Endothelial cell of umbilical vein (primary cell): ENCODE results near the gene SMOC1.

Source experiments
- EZH2 ChIP-seq: IDR thresholded peaks from 2 replicates; pipeline ENCODE4 v1.6.1; 2012; ENCODE audit warnings: borderline replicate concordance, low read depth, mild to moderate bottlenecking, moderate library complexity, low read length, inconsistent platforms; ENCODE audit not compliant: severe bottlenecking
- POLR2A ChIP-seq: IDR thresholded peaks from 2 replicates; pipeline ENCODE4 v1.6.1; 2012; ENCODE audit warnings: low read depth, mild to moderate bottlenecking, control low read depth, low read length
- POLR2AphosphoS5 ChIP-seq: IDR thresholded peaks from 2 replicates; pipeline ENCODE4 v1.6.1; 2012; ENCODE audit warnings: low read depth, mild to moderate bottlenecking, control low read depth, low read length, moderate library complexity; ENCODE audit not compliant: insufficient read depth
- TF ChIP-seq, protein P1 (sequence below), 2 donors: IDR thresholded peaks; 1 replicate in 1 of 2; 2 replicates in 1 of 2; pipeline ENCODE4 v1.5.1; 2011; ENCODE audit warnings: low read length in 2 of 2, mild to moderate bottlenecking in 2 of 2, moderate library complexity in 2 of 2, control low read depth in 1 of 2, inconsistent platforms in 1 of 2, low read depth in 1 of 2; ENCODE audit not compliant: insufficient read depth in 1 of 2; ENCODE audit errors: extremely low read depth in 1 of 2

DNA sequence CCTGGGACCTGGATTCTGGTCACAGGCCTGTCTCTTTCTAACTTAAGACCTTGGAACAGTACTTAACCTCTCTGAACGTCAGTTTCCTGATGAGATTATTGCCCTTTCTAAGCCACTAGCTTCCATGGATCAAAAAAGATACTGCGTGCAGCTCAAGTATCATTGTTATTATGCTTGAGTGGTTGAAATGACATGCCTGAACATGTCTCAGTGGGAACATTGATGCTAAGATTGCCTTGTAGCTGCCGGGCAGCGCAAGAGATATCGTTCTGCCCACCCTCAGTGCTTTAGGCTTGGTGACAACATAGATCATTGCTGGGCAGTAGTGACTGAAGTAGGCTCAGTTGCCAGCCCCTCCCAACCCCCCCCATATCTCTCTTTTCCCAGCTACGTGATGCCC, 131.9 kb downstream of the SMOC1 start:
- TF ChIP-seq, protein P1, sequence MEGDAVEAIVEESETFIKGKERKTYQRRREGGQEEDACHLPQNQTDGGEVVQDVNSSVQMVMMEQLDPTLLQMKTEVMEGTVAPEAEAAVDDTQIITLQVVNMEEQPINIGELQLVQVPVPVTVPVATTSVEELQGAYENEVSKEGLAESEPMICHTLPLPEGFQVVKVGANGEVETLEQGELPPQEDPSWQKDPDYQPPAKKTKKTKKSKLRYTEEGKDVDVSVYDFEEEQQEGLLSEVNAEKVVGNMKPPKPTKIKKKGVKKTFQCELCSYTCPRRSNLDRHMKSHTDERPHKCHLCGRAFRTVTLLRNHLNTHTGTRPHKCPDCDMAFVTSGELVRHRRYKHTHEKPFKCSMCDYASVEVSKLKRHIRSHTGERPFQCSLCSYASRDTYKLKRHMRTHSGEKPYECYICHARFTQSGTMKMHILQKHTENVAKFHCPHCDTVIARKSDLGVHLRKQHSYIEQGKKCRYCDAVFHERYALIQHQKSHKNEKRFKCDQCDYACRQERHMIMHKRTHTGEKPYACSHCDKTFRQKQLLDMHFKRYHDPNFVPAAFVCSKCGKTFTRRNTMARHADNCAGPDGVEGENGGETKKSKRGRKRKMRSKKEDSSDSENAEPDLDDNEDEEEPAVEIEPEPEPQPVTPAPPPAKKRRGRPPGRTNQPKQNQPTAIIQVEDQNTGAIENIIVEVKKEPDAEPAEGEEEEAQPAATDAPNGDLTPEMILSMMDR (IDR thresholded peaks at IDR 0.05; ENCODE audit: extremely low read depth in 1 of 2, insufficient read depth in 1 of 2, low read depth in 1 of 2, low read length in 2 of 2) = no peak
- TF ChIP-seq POLR2A (no peak), POLR2AphosphoS5 (no peak), EZH2 (no peak)
